Fibroblast of skin of left biceps (primary cell): ENCODE results near the gene MVB12B.

Experiments used
- DNase-seq, 2 experiments: peaks; one replicate each; pipeline ENCODE4 v3.0.0-alpha.2; 2013; ENCODE audit warnings: low read depth in 2 of 2

The MVB12B gene

GRCh38 chr9:126490871-126491567 lies 164.4 kb downstream of the MVB12B start:
- DNase-seq, result peak; percentile 19 to 29

GRCh38 chr9:126491568-126491879 lies 164.9 kb downstream of the MVB12B start:
- no peak for DNase-seq

- no peak for DNase-seq
These were observed 165.3 kb downstream of the MVB12B start for GRCh38 chr9:126491949-126492348.

GRCh38 chr9:126494264-126494663 lies 167.6 kb downstream of the MVB12B start:
- no peak for DNase-seq

GRCh38 chr9:126494746-126495145 lies 168.1 kb downstream of the MVB12B start:
- no peak for DNase-seq

- DNase-seq, result no peak
These were observed 169.0 kb downstream of the MVB12B start for GRCh38 chr9:126495411-126496180.

GRCh38 chr9:126496181-126496576 lies 169.6 kb downstream of the MVB12B start:
- no peak for DNase-seq

- DNase-seq, result no peak
These were observed 170.4 kb downstream of the MVB12B start for GRCh38 chr9:126496781-126497659.

- DNase-seq, result no peak
These were observed 171.1 kb downstream of the MVB12B start for GRCh38 chr9:126497660-126498275.

GRCh38 chr9:126498331-126498730 lies 171.7 kb downstream of the MVB12B start:
- no peak for DNase-seq

- no peak for DNase-seq
These were observed 172.6 kb downstream of the MVB12B start for GRCh38 chr9:126499005-126499910.

GRCh38 chr9:126499911-126500599 lies 173.4 kb downstream of the MVB12B start:
- no peak for DNase-seq

GRCh38 chr9:126500600-126501382 lies 174.2 kb downstream of the MVB12B start:
- DNase-seq, result peak; percentile 22 to 42

- no peak for DNase-seq
These were observed 175.0 kb downstream of the MVB12B start for GRCh38 chr9:126501383-126502331.

- no peak for DNase-seq
These were observed 176.0 kb downstream of the MVB12B start for GRCh38 chr9:126502417-126503332.

- DNase-seq, result no peak
These were observed 176.9 kb downstream of the MVB12B start for GRCh38 chr9:126503333-126504085.
